Gastrocnemius medialis (tissue), 4 donors: ENCODE measurements around the gene FKBP9. TPM values are rescaled to one million over a fixed set of nuclear protein-coding genes. Genes with fewer than 3 reads are reported as not detected.
A peak's percentile ranks its signal among the peaks of the same experiment; 100 is the strongest.

ENCODE experiments used
- ATAC-seq, 2 donors: fragments of 150-250 bp; one replicate each; pipeline ENCODE4 v1.9.1; 2016
- DNase-seq, 2 donors: peaks; one replicate each; pipeline ENCODE4 v3.0.0-alpha.2; 2019
- H3K27ac ChIP-seq, 4 donors: fragments of 200-600 bp; sonication (generic); 1 replicate in 1 of 4; 2 replicates in 3 of 4; pipeline ENCODE4 v1.5.1; 2016 to 2018; ENCODE audit warnings: mild to moderate bottlenecking in 2 of 4, moderate library complexity in 1 of 4
- H3K27me3 ChIP-seq, 3 donors: fragments of 200-600 bp; sonication (generic) in 2 of 3; 1 replicate in 1 of 3; 2 replicates in 2 of 3; pipeline versions ENCODE4 v1.5.1 to v1.6.0; 2016 to 2019; ENCODE audit warnings: mild to moderate bottlenecking in 1 of 3, moderate library complexity in 1 of 3
- H3K36me3 ChIP-seq, 2 donors: fragments of 200-600 bp; sonication (generic) in 1 of 2; one replicate each; pipeline ENCODE4 v1.5.1; 2017 to 2018
- H3K4me1 ChIP-seq, 2 donors: fragments of 200-600 bp; sonication (generic) in 1 of 2; one replicate each; pipeline ENCODE4 v1.5.1; 2016 to 2017; ENCODE audit warnings: mild to moderate bottlenecking in 2 of 2
- H3K4me3 ChIP-seq, 4 donors: fragments of 200-600 bp; sonication (generic) in 3 of 4; 1 replicate in 1 of 4; 2 replicates in 3 of 4; pipeline ENCODE4 v1.5.1; 2016 to 2019; ENCODE audit warnings: mild to moderate bottlenecking in 2 of 4
- H3K9me3 ChIP-seq, 3 donors: fragments of 200-600 bp; sonication (generic) in 2 of 3; 1 replicate in 1 of 3; 2 replicates in 2 of 3; pipeline ENCODE4 v1.5.1; 2016 to 2019
- POLR2A ChIP-seq, 2 donors: fragments of 450-650 bp; IDR thresholded peaks; one replicate each; pipeline ENCODE4 v1.6.1; 2017; ENCODE audit warnings: antibody characterized with exemption in 2 of 2, mild to moderate bottlenecking in 2 of 2, moderate library complexity in 2 of 2
- in situ Hi-C, 4 donors: fragments of 200-750 bp; cut with MboI; loops; one replicate each; pipeline versions ENCODE4 v1.15.0 to v1.8.0; 2017; ENCODE audit warnings: low sequenced_read_pairs in 4 of 4
- intact Hi-C: fragments of 100-400 bp; cut with DNase I; formaldehyde crosslinking; loops from one replicate; pipeline ENCODE4 v1.15.1; 2023; ENCODE audit warnings: low total_unique reads
- total RNA-seq, 4 donors: library from RNA; depleted of rRNA; stranded (reverse); fragments of >200 nt; gene quantifications; one replicate each; pipeline versions ENCODE4 v1.1.0 to v1.2.3, GENCODE V29; 2016
- TF ChIP-seq, protein P1 (sequence below), 5 experiments: fragments of 450-650 bp in 3 of 5; fragments of 200-600 bp in 2 of 5; sonication (generic) in 2 of 5; IDR thresholded peaks in 4 of 5; conservative IDR thresholded peaks in 1 of 5; 1 replicate in 4 of 5; 2 replicates in 1 of 5; pipeline ENCODE4 v1.5.1; 2016 to 2019; ENCODE audit warnings: antibody characterized with exemption in 5 of 5, mild to moderate bottlenecking in 3 of 5, moderate library complexity in 3 of 5

Gene FKBP9
- total RNA-seq, 4 donors from 2014 or later, result 32.1 to 72.1 (median 35.3) TPM

DNA sequence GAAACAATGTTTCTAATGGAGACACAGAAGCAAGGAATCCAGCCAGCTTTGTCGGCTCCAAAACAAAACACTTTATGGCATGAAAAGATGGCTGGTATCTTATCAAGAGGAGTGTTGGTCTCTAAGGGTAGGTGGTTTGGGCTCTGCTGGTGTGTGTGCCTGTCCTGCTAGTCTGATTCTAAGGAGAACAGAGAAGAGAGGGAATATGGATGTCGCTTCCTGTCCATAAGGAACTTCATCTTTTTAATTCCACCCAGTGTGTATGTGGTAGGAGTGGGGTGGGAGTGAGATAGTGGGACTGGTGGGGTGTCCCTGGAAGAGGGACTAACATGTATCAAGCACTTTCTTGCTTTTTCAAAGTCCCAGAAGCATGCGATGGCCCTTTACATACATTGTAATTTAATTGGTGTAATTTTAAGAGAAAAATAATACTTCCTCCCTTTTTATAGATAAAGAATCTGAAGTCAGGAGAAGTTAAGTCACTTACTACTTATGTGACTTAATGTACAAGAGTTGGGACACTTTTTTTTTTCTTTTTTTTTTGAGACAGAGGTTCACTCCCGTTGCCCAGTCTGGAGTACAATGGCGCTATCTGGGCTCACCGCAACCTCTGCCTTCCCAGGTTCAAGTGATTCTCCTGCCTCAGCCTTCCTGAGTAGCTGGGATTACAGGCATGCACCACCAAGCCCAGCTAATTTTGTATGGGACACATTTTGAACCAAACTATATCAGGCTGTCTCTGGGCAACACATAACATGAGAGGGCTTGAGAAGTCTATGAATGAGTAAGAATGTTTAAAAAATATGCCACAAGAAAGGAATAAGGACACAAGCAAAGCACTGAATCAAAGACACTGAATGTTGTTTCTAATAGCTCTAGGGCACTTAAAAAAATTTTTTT is 86.5 kb downstream of the FKBP9 start:
- TF ChIP-seq, protein P1, sequence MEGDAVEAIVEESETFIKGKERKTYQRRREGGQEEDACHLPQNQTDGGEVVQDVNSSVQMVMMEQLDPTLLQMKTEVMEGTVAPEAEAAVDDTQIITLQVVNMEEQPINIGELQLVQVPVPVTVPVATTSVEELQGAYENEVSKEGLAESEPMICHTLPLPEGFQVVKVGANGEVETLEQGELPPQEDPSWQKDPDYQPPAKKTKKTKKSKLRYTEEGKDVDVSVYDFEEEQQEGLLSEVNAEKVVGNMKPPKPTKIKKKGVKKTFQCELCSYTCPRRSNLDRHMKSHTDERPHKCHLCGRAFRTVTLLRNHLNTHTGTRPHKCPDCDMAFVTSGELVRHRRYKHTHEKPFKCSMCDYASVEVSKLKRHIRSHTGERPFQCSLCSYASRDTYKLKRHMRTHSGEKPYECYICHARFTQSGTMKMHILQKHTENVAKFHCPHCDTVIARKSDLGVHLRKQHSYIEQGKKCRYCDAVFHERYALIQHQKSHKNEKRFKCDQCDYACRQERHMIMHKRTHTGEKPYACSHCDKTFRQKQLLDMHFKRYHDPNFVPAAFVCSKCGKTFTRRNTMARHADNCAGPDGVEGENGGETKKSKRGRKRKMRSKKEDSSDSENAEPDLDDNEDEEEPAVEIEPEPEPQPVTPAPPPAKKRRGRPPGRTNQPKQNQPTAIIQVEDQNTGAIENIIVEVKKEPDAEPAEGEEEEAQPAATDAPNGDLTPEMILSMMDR (IDR thresholded peaks at IDR 0.05 in 4 of 5, conservative IDR thresholded peaks at IDR 0.05 in 1 of 5), result no peak
- no peak for TF ChIP-seq POLR2A (IDR thresholded peaks at IDR 0.05)
- no peak for ATAC-seq

DNA sequence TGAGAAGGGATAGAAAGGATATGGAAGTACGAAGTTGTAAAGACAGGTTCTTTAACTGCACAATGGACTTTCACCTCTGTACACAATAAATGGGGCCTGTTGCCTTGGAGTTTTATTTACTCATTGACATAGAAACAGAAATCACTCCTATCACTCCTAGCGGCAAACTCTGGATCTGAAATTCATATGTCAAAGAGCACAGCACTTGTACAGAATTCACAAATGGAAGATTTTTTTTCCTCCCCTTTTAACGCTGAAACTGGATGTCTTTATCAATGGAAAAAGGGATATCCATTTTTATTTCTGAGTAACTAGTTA is 87.1 kb downstream of the FKBP9 start:
- ATAC-seq, result no peak
- Histone ChIP-seq H3K9me3 (no peaks in the 10 kb centered on the region), H3K27ac (peak overlapping the region; percentile 84 to 95 (median 90)), H3K4me1 (peaks cover 58% of the 10 kb centered on the region in 2 donors), H3K4me3 (no peak overlapping the region), H3K36me3 (no peaks in the 10 kb centered on the region), H3K27me3 (no peaks in the 10 kb centered on the region)
- TF ChIP-seq, protein P1 (IDR thresholded peaks at IDR 0.05 in 4 of 5, conservative IDR thresholded peaks at IDR 0.05 in 1 of 5), result peak in 1 of 5 experiments; percentile 22
- TF ChIP-seq POLR2A (IDR thresholded peaks at IDR 0.05), result no peak
- DNase-seq, result no peak
- intact Hi-C loops, result loop anchor here (5.0 to 10.0 kb wide), 3 partner anchors 87 to 550 kb away; partner anchors contain the start of genes AVL9, FKBP9 and LSM5
- in situ Hi-C loops, result no loop called here

More for the DNA sequence above, 86.5 kb downstream of the FKBP9 start:
- H3K9me3 ChIP-seq, result no peaks in the 10 kb centered on the region
- intact Hi-C loops, result loop anchor here (5.0 to 10.0 kb wide), 3 partner anchors 86 to 549 kb away; partner anchors contain the start of genes AVL9, FKBP9 and LSM5
- in situ Hi-C loops, result no loop called here
- no peaks in the 10 kb centered on the region for H3K36me3 ChIP-seq
- no peak for DNase-seq
- peak overlapping the region; percentile 84 to 95 (median 90) for H3K27ac ChIP-seq
- H3K27me3 ChIP-seq, result no peaks in the 10 kb centered on the region
- H3K4me3 ChIP-seq, result no peak overlapping the region
- H3K4me1 ChIP-seq, result peaks cover 54 to 57% of the 10 kb centered on the region in 2 donors

DNA sequence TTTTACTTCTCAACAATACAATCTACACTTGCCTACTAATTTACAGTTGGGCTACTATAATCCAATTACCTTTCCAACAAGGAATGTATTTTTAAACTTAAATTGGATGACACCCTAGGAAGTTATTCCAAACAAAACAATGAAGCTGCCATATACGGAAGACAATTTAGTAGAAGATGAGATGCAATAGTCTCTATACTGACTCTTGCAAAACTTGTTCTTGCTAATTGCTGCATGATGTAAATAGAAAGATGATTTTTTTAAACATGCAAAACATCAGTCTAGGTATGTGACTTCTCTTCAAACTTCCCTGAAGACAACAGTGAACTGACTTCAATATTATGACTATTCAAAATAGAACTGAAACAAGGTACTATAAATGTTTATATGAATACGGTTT is 87.7 kb downstream of the FKBP9 start:
- in situ Hi-C loops, result no loop called here
- DNase-seq (no peak), ATAC-seq (no peak)
- no peaks in the 10 kb centered on the region for H3K27me3 ChIP-seq
- peaks cover 60 to 63% of the 10 kb centered on the region in 2 donors for H3K4me1 ChIP-seq
- peak overlapping the region in 3 of 4 donors; percentile 84 to 95 (median 91) for H3K27ac ChIP-seq
- intact Hi-C loops, result loop anchor here (5.0 to 10.0 kb wide), 3 partner anchors 88 to 550 kb away; partner anchors contain the start of genes AVL9, FKBP9 and LSM5
- H3K36me3 ChIP-seq, result no peaks in the 10 kb centered on the region
- no peaks in the 10 kb centered on the region for H3K9me3 ChIP-seq
- no peak overlapping the region for H3K4me3 ChIP-seq
- no peak for TF ChIP-seq POLR2A (IDR thresholded peaks at IDR 0.05)
- TF ChIP-seq, protein P1 (IDR thresholded peaks at IDR 0.05 in 4 of 5, conservative IDR thresholded peaks at IDR 0.05 in 1 of 5), result no peak

DNA sequence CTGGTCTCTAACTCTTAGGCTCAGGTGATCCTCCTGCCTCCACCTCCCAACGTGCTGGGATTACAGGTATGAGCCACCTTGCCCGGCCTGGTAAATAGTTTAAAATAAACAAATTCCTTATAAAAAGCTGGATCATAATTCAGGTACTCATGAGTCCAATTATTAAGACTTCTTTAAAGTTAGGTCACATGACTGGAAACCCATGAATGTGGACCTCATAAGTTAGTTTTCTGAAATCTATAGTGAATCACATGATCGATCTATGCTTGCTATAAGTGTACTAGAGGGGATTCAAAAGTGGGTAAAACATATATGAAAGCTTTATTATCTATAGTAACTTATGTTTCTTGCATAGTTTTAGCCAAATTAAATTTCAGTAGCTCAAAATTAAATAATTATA is 91.0 kb downstream of the FKBP9 start:
- TF ChIP-seq, protein P1 (IDR thresholded peaks at IDR 0.05 in 4 of 5, conservative IDR thresholded peaks at IDR 0.05 in 1 of 5), result no peak
- no peak for TF ChIP-seq POLR2A (IDR thresholded peaks at IDR 0.05)
- in situ Hi-C loops (no loop called here), intact Hi-C loops (loop anchor here (10.0 kb wide), 1 partner anchor 553 kb away; the partner anchor contains the start of genes AVL9 and LSM5)
- no peaks in the 10 kb centered on the region for H3K9me3 ChIP-seq
- ATAC-seq (no peak), DNase-seq (no peak)
- no peaks in the 10 kb centered on the region for H3K27me3 ChIP-seq
- peak overlapping the region in 3 of 4 donors; percentile 74 to 81 (median 75) for H3K27ac ChIP-seq
- no peaks in the 10 kb centered on the region for H3K36me3 ChIP-seq
- H3K4me3 ChIP-seq, result no peak overlapping the region
- H3K4me1 ChIP-seq, result peaks cover 56 to 58% of the 10 kb centered on the region in 2 donors
